Mesodermal cell (in vitro differentiated cells): ENCODE measurements around the gene COL6A3.

Experiments used
- H3K27ac ChIP-seq: 2 replicates; pipeline ENCODE4 v1.7.0; 2013; ENCODE audit warnings: mild to moderate bottlenecking, low read depth, low read length, moderate library complexity; ENCODE audit not compliant: severe bottlenecking
- H3K36me3 ChIP-seq: 2 replicates; pipeline ENCODE4 v1.7.1; 2013; ENCODE audit warnings: mild to moderate bottlenecking, low read length, moderate library complexity; ENCODE audit not compliant: control insufficient read depth, insufficient read depth
- H3K4me1 ChIP-seq: one replicate; pipeline ENCODE4 v1.7.1; 2013; ENCODE audit warnings: mild to moderate bottlenecking, low read length; ENCODE audit not compliant: insufficient read depth, control insufficient read depth, poor library complexity, severe bottlenecking
- H3K4me3 ChIP-seq: 2 replicates; pipeline ENCODE4 v1.7.0; 2013; ENCODE audit warnings: low read length, control low read depth, mild to moderate bottlenecking; ENCODE audit not compliant: insufficient read depth, poor library complexity, severe bottlenecking; ENCODE audit errors: extremely low read depth
- H3K9me3 ChIP-seq: 2 replicates; pipeline ENCODE4 v1.7.1; 2013; ENCODE audit warnings: mild to moderate bottlenecking, low read length, moderate library complexity; ENCODE audit not compliant: control insufficient read depth
- WGBS, 2 experiments: methylation state at CpG; one replicate each; pipeline ENCODE4 v1.1.5; 2013; ENCODE audit warnings: missing lambda C conversion rate in 2 of 2; ENCODE audit not compliant: insufficient coverage in 2 of 2; 5-methylcytosine and 5-hydroxymethylcytosine counted together

COL6A3 gene

GRCh38 chr2:237380768-237381167 lies 33.2 kb downstream of the COL6A3 start:
- peaks cover 21% of the 10 kb centered on the region for H3K36me3 ChIP-seq
- H3K4me3 ChIP-seq: no peak overlapping the region
- H3K27ac ChIP-seq: no peak overlapping the region
- no peaks in the 10 kb centered on the region for H3K9me3 ChIP-seq
- WGBS, 2 experiments: 83 to 98% methylated on average over 5 to 6 of the region's 6 CpGs
- no peaks in the 10 kb centered on the region for H3K4me1 ChIP-seq

- no peaks in the 10 kb centered on the region for H3K9me3 ChIP-seq
- peaks cover 26% of the 10 kb centered on the region for H3K36me3 ChIP-seq
- H3K4me3 ChIP-seq: no peak overlapping the region
- H3K27ac ChIP-seq: no peak overlapping the region
- WGBS, 2 experiments: 82 to 86% methylated on average over 1 to 2 of the region's 3 CpGs
- H3K4me1 ChIP-seq: no peaks in the 10 kb centered on the region
Measured at GRCh38 chr2:237379636-237380035, 34.3 kb downstream of the COL6A3 start.

- 93 to 96% methylated on average over 11 of the region's 11 CpGs for WGBS, 2 experiments
- Histone ChIP-seq H3K36me3 (peaks cover 34% of the 10 kb centered on the region), H3K9me3 (no peaks in the 10 kb centered on the region), H3K27ac (no peak overlapping the region), H3K4me3 (no peak overlapping the region), H3K4me1 (no peaks in the 10 kb centered on the region)
Measured at GRCh38 chr2:237378650-237379049, 35.3 kb downstream of the COL6A3 start.

- WGBS, 2 experiments: 95% methylated on average over 35 of the region's 35 CpGs
- Histone ChIP-seq H3K9me3 (no peaks in the 10 kb centered on the region), H3K4me3 (no peak overlapping the region), H3K36me3 (peaks cover 46% of the 10 kb centered on the region), H3K27ac (no peak overlapping the region), H3K4me1 (no peaks in the 10 kb centered on the region)
Measured at GRCh38 chr2:237374284-237375060, 39.5 kb downstream of the COL6A3 start.

GRCh38 chr2:237371856-237372255 lies 42.1 kb downstream of the COL6A3 start:
- no peak overlapping the region for H3K27ac ChIP-seq
- 93 to 97% methylated on average over 23 to 24 of the region's 24 CpGs for WGBS, 2 experiments
- H3K4me1 ChIP-seq: no peaks in the 10 kb centered on the region
- peaks cover 48% of the 10 kb centered on the region for H3K36me3 ChIP-seq
- H3K4me3 ChIP-seq: no peak overlapping the region
- H3K9me3 ChIP-seq: no peaks in the 10 kb centered on the region

GRCh38 chr2:237365671-237366070 lies 48.3 kb downstream of the COL6A3 start:
- WGBS, 2 experiments: 93 to 95% methylated on average over 17 of the region's 19 CpGs
- Histone ChIP-seq H3K4me1 (no peaks in the 10 kb centered on the region), H3K36me3 (peaks cover 64% of the 10 kb centered on the region), H3K4me3 (no peak overlapping the region), H3K27ac (no peak overlapping the region), H3K9me3 (no peaks in the 10 kb centered on the region)

- 92 to 98% methylated on average over 4 to 5 of the region's 7 CpGs for WGBS, 2 experiments
- Histone ChIP-seq H3K4me3 (no peak overlapping the region), H3K9me3 (no peaks in the 10 kb centered on the region), H3K4me1 (no peaks in the 10 kb centered on the region), H3K36me3 (peaks cover 67% of the 10 kb centered on the region), H3K27ac (no peak overlapping the region)
Measured at GRCh38 chr2:237364655-237365054, 49.3 kb downstream of the COL6A3 start.

- Histone ChIP-seq H3K9me3 (no peaks in the 10 kb centered on the region), H3K27ac (no peak overlapping the region), H3K4me1 (no peaks in the 10 kb centered on the region), H3K4me3 (no peak overlapping the region), H3K36me3 (peaks cover 66% of the 10 kb centered on the region)
- 89 to 97% methylated on average over 15 to 21 of the region's 22 CpGs for WGBS, 2 experiments
Measured at GRCh38 chr2:237361194-237362004, 52.6 kb downstream of the COL6A3 start.

GRCh38 chr2:237359894-237360780 lies 53.8 kb downstream of the COL6A3 start:
- H3K9me3 ChIP-seq: no peaks in the 10 kb centered on the region
- 82 to 84% methylated on average over 15 to 23 of the region's 23 CpGs for WGBS, 2 experiments
- H3K4me3 ChIP-seq: no peak overlapping the region
- no peak overlapping the region for H3K27ac ChIP-seq
- peaks cover 63% of the 10 kb centered on the region for H3K36me3 ChIP-seq
- H3K4me1 ChIP-seq: no peaks in the 10 kb centered on the region

- no peaks in the 10 kb centered on the region for H3K9me3 ChIP-seq
- H3K4me1 ChIP-seq: no peaks in the 10 kb centered on the region
- peaks cover 61% of the 10 kb centered on the region for H3K36me3 ChIP-seq
- no peak overlapping the region for H3K27ac ChIP-seq
- 82 to 85% methylated on average over 6 to 7 of the region's 8 CpGs for WGBS, 2 experiments
- no peak overlapping the region for H3K4me3 ChIP-seq
Measured at GRCh38 chr2:237359518-237359840, 54.5 kb downstream of the COL6A3 start.
